Measurements from ENCODE around the gene CD163L1.

GRCh38 chr12:7485095-7485494, 41.1 kb upstream of the CD163L1 start:
- TF ChIP-seq CTCF (IDR thresholded peaks at IDR 0.05), result no peak
- no peak for TF ChIP-seq POLR2A (IDR thresholded peaks at IDR 0.05)
